NCI-H2107 (cell line): ENCODE data around the gene GUCA2B.

Source experiments
- DNase-seq: peaks from one replicate; lab custom pipeline; 2025; lab: John Stamatoyannopoulos, UW

GUCA2B gene

GRCh38 chr1:42165511-42166210 is 12.5 kb downstream of the GUCA2B start:
- DNase-seq = peak; percentile 49

- no peak for DNase-seq
Observed at GRCh38 chr1:42167611-42168390, 14.6 kb downstream of the GUCA2B start.

- no peak for DNase-seq
Observed at GRCh38 chr1:42168391-42168670, 15.1 kb downstream of the GUCA2B start.

GRCh38 chr1:42168763-42169162 is 15.6 kb downstream of the GUCA2B start:
- DNase-seq = peak; percentile 94

GRCh38 chr1:42170779-42171621 is 17.8 kb downstream of the GUCA2B start:
- DNase-seq = no peak

GRCh38 chr1:42171679-42172266 is 18.6 kb downstream of the GUCA2B start:
- no peak for DNase-seq

- no peak for DNase-seq
Observed at GRCh38 chr1:42172381-42173133, 19.3 kb downstream of the GUCA2B start.

GRCh38 chr1:42173155-42173933 is 20.1 kb downstream of the GUCA2B start:
- DNase-seq = peak; percentile 65

- no peak for DNase-seq
Observed at GRCh38 chr1:42173961-42174735, 20.9 kb downstream of the GUCA2B start.

- no peak for DNase-seq
Observed at GRCh38 chr1:42175314-42176054, 22.3 kb downstream of the GUCA2B start.

GRCh38 chr1:42176902-42177519 is 23.8 kb downstream of the GUCA2B start:
- no peak for DNase-seq

GRCh38 chr1:42177541-42177981 is 24.4 kb downstream of the GUCA2B start:
- peak; percentile 33 for DNase-seq

- DNase-seq = no peak
Observed at GRCh38 chr1:42178249-42178648, 25.0 kb downstream of the GUCA2B start.

- DNase-seq = no peak
Observed at GRCh38 chr1:42179275-42179674, 26.1 kb downstream of the GUCA2B start.

GRCh38 chr1:42179900-42180329 is 26.7 kb downstream of the GUCA2B start:
- DNase-seq = no peak

GRCh38 chr1:42181687-42182086 is 28.5 kb downstream of the GUCA2B start:
- no peak for DNase-seq

GRCh38 chr1:42183210-42183956 is 30.2 kb downstream of the GUCA2B start:
- no peak for DNase-seq

GRCh38 chr1:42183957-42184268 is 30.7 kb downstream of the GUCA2B start:
- DNase-seq = no peak
